ENCODE measurements around the gene NT5DC1. TPM values are rescaled to one million over a fixed set of nuclear protein-coding genes. Genes with fewer than 3 reads are reported as not detected.

The NT5DC1 gene
- polyA plus RNA-seq, 2 of the 4 experiments (the other 2 are of a cell fraction) = 26.9 to 31.5 TPM

- TF ChIP-seq RAD21 (conservative IDR thresholded peaks at IDR 0.05 in 1 of 2, IDR thresholded peaks at IDR 0.05 in 1 of 2) (no peak), HOXA7 (CRISPR knock-in tag; IDR thresholded peaks at IDR 0.05) (no peak), POLR2A (IDR thresholded peaks at IDR 0.05; ENCODE audit: low read length) (no peak), ZC3H11A (IDR thresholded peaks at IDR 0.05) (no peak)
Observed at GRCh38 chr6:116126032-116126431, 25.4 kb downstream of the NT5DC1 start, which contains the start of gene COL10A1 (continued).

- FAIRE-seq (no peak), ATAC-seq (peak in 1 of 2 experiments; percentile 51; a peak in 3 of 6 replicates), DNase-seq (ENCODE audit: low read depth in 1 of 2, low spot score in 1 of 2) (peak in 1 of 2 experiments; percentile 24)
- ChIA-PET POLR2A (no interaction called here), CTCF (no interaction called here)
- H3K9me3 ChIP-seq = no peaks in the 10 kb centered on the region
- TF ChIP-seq FOXS1 (CRISPR knock-in tag; IDR thresholded peaks at IDR 0.05) (no peak), HES2 (IDR thresholded peaks at IDR 0.05) (no peak), EP300 (IDR thresholded peaks at IDR 0.05) (no peak), HOXB13 (CRISPR knock-in tag; IDR thresholded peaks at IDR 0.05; ENCODE audit: low read depth) (no peak), HOXA7 (CRISPR knock-in tag; IDR thresholded peaks at IDR 0.05) (no peak), CHD2 (IDR thresholded peaks at IDR 0.05; ENCODE audit: low read length, partially characterized antibody) (no peak), USF2 (IDR thresholded peaks at IDR 0.05) (no peak), SMC3 (IDR thresholded peaks at IDR 0.05) (no peak), CBX8 (IDR thresholded peaks at IDR 0.05) (no peak), NPAS2 (CRISPR knock-in tag; IDR thresholded peaks at IDR 0.05; ENCODE audit: borderline replicate concordance) (no peak), EHF (CRISPR knock-in tag; IDR thresholded peaks at IDR 0.05) (no peak), REST (IDR thresholded peaks at IDR 0.05) (no peak), HEYL (CRISPR knock-in tag; IDR thresholded peaks at IDR 0.05) (no peak), NFE2L2 (conservative IDR thresholded peaks at IDR 0.05; ENCODE audit: low read length) (no peak), ZNF302 (CRISPR knock-in tag; IDR thresholded peaks at IDR 0.05) (no peak), EHMT2 (IDR thresholded peaks at IDR 0.05; ENCODE audit: low read depth) (no peak), CBX2 (IDR thresholded peaks at IDR 0.05; ENCODE audit: borderline replicate concordance, low read depth) (no peak), HDAC2 (IDR thresholded peaks at IDR 0.05) (no peak), MAZ (IDR thresholded peaks at IDR 0.05; ENCODE audit: borderline replicate concordance, low read depth, low read length) (no peak), KDM1A (IDR thresholded peaks at IDR 0.05; ENCODE audit: low read depth) (no peak)
- peak overlapping the region; percentile 46 for H3K4me2 ChIP-seq
- H3K4me1 ChIP-seq = peaks cover 12% of the 10 kb centered on the region
- no peak overlapping the region for H3K27ac ChIP-seq
- 92% methylated on average over 2 of the region's 2 CpGs for WGBS (ENCODE audit: missing lambda C conversion rate)
- H3K4me3 ChIP-seq = no peak overlapping the region
Observed at GRCh38 chr6:116127771-116128493, 27.3 kb downstream of the NT5DC1 start.

All from A549 (cell line).